H1 (cell line): ENCODE results near the gene FGF14. TPM values are rescaled to one million over a fixed set of nuclear protein-coding genes. Genes with fewer than 3 reads are reported as not detected.

Source experiments
- CTCF ChIA-PET: fragments of 300-600 bp; sonication (Branson Sonifier 250); formaldehyde crosslinking; loops from one replicate; lab custom pipeline; 2021; ENCODE audit not compliant: partially characterized antibody; lab: Charles Lee
- POLR2A ChIA-PET: fragments of 300-600 bp; sonication (Branson Sonifier 250); formaldehyde crosslinking; loops from one replicate; lab custom pipeline; 2021; ENCODE audit warnings: inconsistent platforms; ENCODE audit not compliant: partially characterized antibody; lab: Charles Lee
- DNase-seq, 2 experiments: peaks; one replicate each; pipeline versions ENCODE4 v3.0.0 to v3.0.0-alpha.2; 2010 to 2022; ENCODE audit warnings: low spot score in 2 of 2, low read depth in 1 of 2, mixed read lengths in 1 of 2
- FAIRE-seq: peaks from 2 replicates; lab custom pipeline; 2011; peaks lifted over from hg19 to GRCh38; lab: Jason Lieb, UNC
- H2AFZ ChIP-seq: 2 replicates; pipeline ENCODE4 v1.8.1; 2012; ENCODE audit warnings: low read length, inconsistent platforms
- H2AK5ac ChIP-seq: 2 replicates; pipeline ENCODE4 v1.6.1; 2013; ENCODE audit warnings: low read depth, low read length
- H2BK120ac ChIP-seq: replicated peaks from 2 replicates; pipeline ENCODE3; 2013; ENCODE audit warnings: low read depth, low read length, inconsistent platforms
- H2BK12ac ChIP-seq: 2 replicates; pipeline ENCODE4 v1.6.1; 2013; ENCODE audit warnings: low read depth, low read length
- H2BK15ac ChIP-seq: 2 replicates; pipeline ENCODE4 v1.6.1; 2013; ENCODE audit warnings: low read length
- H2BK20ac ChIP-seq: 2 replicates; pipeline ENCODE4 v1.6.1; 2013; ENCODE audit warnings: low read length
- H2BK5ac ChIP-seq: 2 replicates; pipeline ENCODE4 v1.6.1; 2013; ENCODE audit warnings: low read depth, low read length
- H3K14ac ChIP-seq: 2 replicates; pipeline ENCODE4 v1.6.1; 2013; ENCODE audit warnings: inconsistent platforms; ENCODE audit not compliant: insufficient read length
- H3K18ac ChIP-seq: 2 replicates; pipeline ENCODE4 v1.6.1; 2013; ENCODE audit warnings: low read length; ENCODE audit errors: extremely low read depth
- H3K23ac ChIP-seq: 2 replicates; pipeline ENCODE4 v1.6.1; 2013; ENCODE audit warnings: inconsistent platforms; ENCODE audit not compliant: insufficient read length
- H3K23me2 ChIP-seq: 2 replicates; pipeline ENCODE4 v1.6.1; 2013; ENCODE audit warnings: low read depth, low read length
- H3K27ac ChIP-seq: 2 replicates; pipeline ENCODE4 v1.6.1; 2011; ENCODE audit warnings: low read depth, low read length, inconsistent platforms
- H3K27me3 ChIP-seq, 4 experiments: replicated peaks in 1 of 4; 1 replicate in 1 of 4; 2 replicates in 3 of 4; pipeline versions ENCODE4 v1.6.1 to v1.8.1; 2011 to 2013; ENCODE audit warnings: low read length in 3 of 4, mild to moderate bottlenecking in 3 of 4, inconsistent platforms in 2 of 4, mixed read lengths in 2 of 4, moderate library complexity in 1 of 4; ENCODE audit not compliant: control insufficient read depth in 3 of 4, insufficient read depth in 3 of 4; ENCODE audit errors: extremely low read depth in 1 of 4
- H3K36me3 ChIP-seq, 4 experiments: 2 replicates each; pipeline versions ENCODE4 v1.6.1 to v1.8.1; 2011 to 2013; ENCODE audit warnings: mild to moderate bottlenecking in 4 of 4, low read length in 3 of 4, moderate library complexity in 2 of 4, control low read depth in 1 of 4, inconsistent platforms in 1 of 4; ENCODE audit not compliant: insufficient read depth in 4 of 4, control insufficient read depth in 2 of 4
- H3K4ac ChIP-seq: replicated peaks from 2 replicates; pipeline ENCODE3; 2013; ENCODE audit warnings: low read length, low read depth, mixed read lengths, inconsistent platforms; ENCODE audit not compliant: insufficient read length
- H3K4me1 ChIP-seq, 4 experiments: replicated peaks in 1 of 4; 1 replicate in 1 of 4; 2 replicates in 3 of 4; pipeline versions ENCODE4 v1.6.1 to v1.8.1; 2011 to 2013; ENCODE audit warnings: low read length in 3 of 4, inconsistent platforms in 2 of 4, mixed read lengths in 1 of 4; ENCODE audit not compliant: insufficient read depth in 4 of 4, control insufficient read depth in 3 of 4
- H3K4me2 ChIP-seq, 2 experiments: 2 replicates each; pipeline versions ENCODE4 v1.6.1 to v1.8.1; 2011 to 2013; ENCODE audit warnings: low read depth in 2 of 2, low read length in 2 of 2, control low read depth in 1 of 2, inconsistent platforms in 1 of 2, mild to moderate bottlenecking in 1 of 2; ENCODE audit not compliant: insufficient read depth in 1 of 2
- H3K4me3 ChIP-seq, 4 experiments: fragments of 200-600, 300-600 bp in 1 of 4; sonication (generic), shearing (Covaris generic), sonication (Bioruptor Twin) in 1 of 4; 2 replicates each; pipeline versions ENCODE4 v1.5.1 to v1.8.1; 2011 to 2016; ENCODE audit warnings: low read length in 4 of 4, low read depth in 3 of 4, control low read depth in 2 of 4, inconsistent platforms in 2 of 4, mild to moderate bottlenecking in 2 of 4, mixed read lengths in 1 of 4, moderate library complexity in 1 of 4; ENCODE audit not compliant: insufficient read depth in 2 of 4; ENCODE audit errors: extremely low read depth in 1 of 4
- H3K56ac ChIP-seq: replicated peaks from 2 replicates; pipeline ENCODE3; 2013; ENCODE audit warnings: low read depth, mild to moderate bottlenecking, mixed read lengths, low read length, inconsistent platforms; ENCODE audit not compliant: insufficient read length
- H3K79me1 ChIP-seq: 2 replicates; pipeline ENCODE4 v1.6.1; 2013; ENCODE audit warnings: low read depth, low read length, control low read depth
- H3K79me2 ChIP-seq, 2 experiments: 2 replicates each; pipeline versions ENCODE4 v1.6.1 to v1.8.1; 2012 to 2013; ENCODE audit warnings: low read length in 2 of 2, mild to moderate bottlenecking in 2 of 2, inconsistent platforms in 1 of 2; ENCODE audit not compliant: insufficient read depth in 2 of 2, control insufficient read depth in 1 of 2
- H3K9ac ChIP-seq, 4 experiments: replicated peaks in 1 of 4; 1 replicate in 1 of 4; 2 replicates in 3 of 4; pipeline versions ENCODE4 v1.6.1 to v1.8.1; 2011 to 2013; ENCODE audit warnings: low read depth in 3 of 4, low read length in 3 of 4, control low read depth in 2 of 4, mild to moderate bottlenecking in 2 of 4, moderate library complexity in 2 of 4, inconsistent platforms in 1 of 4; ENCODE audit errors: extremely low read depth in 1 of 4
- H3K9me3 ChIP-seq, 2 experiments: 2 replicates each; pipeline versions ENCODE4 v1.6.1 to v1.8.1; 2012 to 2013; ENCODE audit warnings: mild to moderate bottlenecking in 2 of 2, moderate library complexity in 2 of 2, control low read depth in 1 of 2, inconsistent platforms in 1 of 2, low read depth in 1 of 2, low read length in 1 of 2, mixed read lengths in 1 of 2; ENCODE audit not compliant: insufficient read depth in 2 of 2
- H4K20me1 ChIP-seq, 2 experiments: replicated peaks in 1 of 2; 2 replicates each; pipeline versions ENCODE3 to v1.8.1; 2011 to 2013; ENCODE audit warnings: inconsistent platforms in 2 of 2, low read length in 2 of 2, mild to moderate bottlenecking in 1 of 2; ENCODE audit not compliant: insufficient read depth in 2 of 2, control insufficient read depth in 1 of 2
- H4K5ac ChIP-seq: 2 replicates; pipeline ENCODE4 v1.6.1; 2013; ENCODE audit warnings: low read length, low read depth, mixed read lengths, inconsistent platforms; ENCODE audit not compliant: insufficient read length
- H4K8ac ChIP-seq: 2 replicates; pipeline ENCODE4 v1.8.0; 2013; ENCODE audit warnings: mild to moderate bottlenecking, moderate library complexity, low read length, inconsistent platforms; ENCODE audit not compliant: insufficient read depth; ENCODE audit errors: extremely low read depth
- H4K91ac ChIP-seq: replicated peaks from 2 replicates; pipeline ENCODE3; 2013; ENCODE audit warnings: low read length, mixed read lengths, inconsistent platforms; ENCODE audit not compliant: insufficient read length
- CTBP2 ChIP-seq: IDR thresholded peaks from 2 replicates; pipeline ENCODE4 v1.7.0; 2011; ENCODE audit warnings: borderline replicate concordance, mild to moderate bottlenecking, moderate library complexity, mixed read lengths, low read length; ENCODE audit not compliant: insufficient read depth, insufficient read length
- CTCF ChIP-seq, 3 experiments: IDR thresholded peaks; 1 replicate in 2 of 3; 2 replicates in 1 of 3; pipeline versions ENCODE4 v1.5.1 to v1.6.1; 2011; ENCODE audit warnings: low read length in 3 of 3, mild to moderate bottlenecking in 3 of 3, inconsistent platforms in 2 of 3, low read depth in 1 of 3, moderate library complexity in 1 of 3; ENCODE audit not compliant: insufficient read depth in 1 of 3; ENCODE audit errors: control extremely low read depth in 1 of 3
- KDM1A ChIP-seq: fragments of 200-600, 300-600 bp; sonication (generic); IDR thresholded peaks from 2 replicates; pipeline ENCODE4 v1.7.1; 2016; ENCODE audit warnings: mild to moderate bottlenecking, low read length, borderline replicate concordance
- KDM4A ChIP-seq: IDR thresholded peaks from one replicate; pipeline ENCODE4 v1.7.1; 2012; ENCODE audit warnings: low read depth, mild to moderate bottlenecking, moderate library complexity, low read length, inconsistent platforms; ENCODE audit not compliant: severe bottlenecking
- WGBS, 2 experiments: shearing (Covaris generic) in 1 of 2; methylation state at CpG; one replicate each; pipeline versions ENCODE4 v1.1.6 to v1.1.7; 2013 to 2015; ENCODE audit warnings: low lambda C conversion rate in 2 of 2, mixed read lengths in 2 of 2, inconsistent platforms in 1 of 2, low coverage in 1 of 2, missing lambda C conversion rate in 1 of 2; ENCODE audit not compliant: insufficient replicate concordance in 2 of 2, insufficient coverage in 1 of 2, insufficient read length in 1 of 2; ENCODE audit errors: extremely low coverage in 1 of 2, missing lambda C conversion rate in 1 of 2; 5-methylcytosine and 5-hydroxymethylcytosine counted together
- polyA plus RNA-seq, 7 experiments: library from polyadenylated mRNA; depleted of rRNA in 3 of 7; stranded (reverse) in 5 of 7; unstranded in 2 of 7; fragments of >200 nt in 5 of 7; fragments of 200-250 nt in 2 of 7; gene quantifications; 1 replicate in 5 of 7; 2 replicates in 1 of 7; 4 replicates in 1 of 7; pipeline versions ENCODE4 v1.2.1 to v1.2.3, GENCODE V29; 2011 to 2013; ENCODE audit warnings: missing spikeins in 2 of 7, mixed read lengths in 2 of 7
- total RNA-seq: library from RNA; stranded (reverse); fragmentation: NEBNext Ultra II Directional; extraction: Animal tissue kit (Norgen Biotek cat#: 25700); gene quantifications from 2 replicates; pipeline ENCODE4 v1.2.1, GENCODE V29; 2021

The FGF14 gene
- total and polyA plus RNA-seq, 2 of the 8 experiments (the other 6 are each of a cell fraction or from before 2014, with no cell fraction given) = 0.05 to 0.58 TPM

GRCh38 chr13:101945435-101945834, 456.4 kb downstream of the FGF14 start:
- 81% methylated on average over 6 of the region's 6 CpGs; no CpG with 5 or more reads in 1 of the 2 experiments for WGBS, 2 experiments
- FAIRE-seq (no peak), DNase-seq (no peak)
- H3K23me2 ChIP-seq = no peaks in the 10 kb centered on the region
- no peak overlapping the region for H3K9ac ChIP-seq
- H2BK120ac ChIP-seq = no peak overlapping the region
- POLR2A ChIA-PET = no interaction called here
- CTCF ChIA-PET = interaction anchor here (1.5 kb wide), 1 partner anchor 611 kb away, joined by 3 read pairs; no protein-coding TSS in a partner anchor
- H3K27ac ChIP-seq = no peak overlapping the region
- no peaks in the 10 kb centered on the region for H3K27me3 ChIP-seq
- no peak overlapping the region for H4K8ac ChIP-seq
- H2BK15ac ChIP-seq = no peak overlapping the region
- H3K79me1 ChIP-seq = no peaks in the 10 kb centered on the region
- H2BK5ac ChIP-seq = no peak overlapping the region
- H2BK20ac ChIP-seq = no peak overlapping the region
- H3K4ac ChIP-seq = no peak overlapping the region
- H2AFZ ChIP-seq = no peak overlapping the region
- H3K14ac ChIP-seq = no peak overlapping the region
- no peaks in the 10 kb centered on the region for H3K9me3 ChIP-seq
- no peak overlapping the region for H3K4me2 ChIP-seq
- no peak overlapping the region for H3K18ac ChIP-seq
- no peak overlapping the region for H2BK12ac ChIP-seq
- no peak overlapping the region for H3K23ac ChIP-seq
- no peaks in the 10 kb centered on the region for H3K36me3 ChIP-seq
- H2AK5ac ChIP-seq = no peak overlapping the region
- no peak overlapping the region for H4K5ac ChIP-seq
- no peaks in the 10 kb centered on the region for H3K79me2 ChIP-seq
- H4K20me1 ChIP-seq = no peaks in the 10 kb centered on the region
- H3K4me1 ChIP-seq = no peaks in the 10 kb centered on the region
- no peak overlapping the region for H3K56ac ChIP-seq
- H4K91ac ChIP-seq = no peak overlapping the region
- H3K4me3 ChIP-seq = no peak overlapping the region
- TF ChIP-seq CTCF (IDR thresholded peaks at IDR 0.05; ENCODE audit: control extremely low read depth in 1 of 3, insufficient read depth in 1 of 3, low read depth in 1 of 3, low read length in 3 of 3) (peak; percentile 41 to 61 (median 58); a peak in 3 of 4 replicates), KDM1A (no peak), KDM4A (no peak), CTBP2 (no peak)
